LHCN-M2 (cell line): ENCODE measurements around the gene OR5H2. TPM values are rescaled to one million over a fixed set of nuclear protein-coding genes. Genes with fewer than 3 reads are reported as not detected.

Experiments used
- DNase-seq: peaks from one replicate; pipeline ENCODE4 v3.0.0-alpha.2; 2012; ENCODE audit warnings: low read depth
- total RNA-seq: library from RNA; depleted of rRNA; stranded (reverse); fragments of >200 nt; gene quantifications from 2 replicates; pipeline ENCODE4 v1.2.3, GENCODE V29; 2014; rRNA removed

Gene OR5H2
- total RNA-seq, 1 experiment from 2014 or later = not detected

DNA sequence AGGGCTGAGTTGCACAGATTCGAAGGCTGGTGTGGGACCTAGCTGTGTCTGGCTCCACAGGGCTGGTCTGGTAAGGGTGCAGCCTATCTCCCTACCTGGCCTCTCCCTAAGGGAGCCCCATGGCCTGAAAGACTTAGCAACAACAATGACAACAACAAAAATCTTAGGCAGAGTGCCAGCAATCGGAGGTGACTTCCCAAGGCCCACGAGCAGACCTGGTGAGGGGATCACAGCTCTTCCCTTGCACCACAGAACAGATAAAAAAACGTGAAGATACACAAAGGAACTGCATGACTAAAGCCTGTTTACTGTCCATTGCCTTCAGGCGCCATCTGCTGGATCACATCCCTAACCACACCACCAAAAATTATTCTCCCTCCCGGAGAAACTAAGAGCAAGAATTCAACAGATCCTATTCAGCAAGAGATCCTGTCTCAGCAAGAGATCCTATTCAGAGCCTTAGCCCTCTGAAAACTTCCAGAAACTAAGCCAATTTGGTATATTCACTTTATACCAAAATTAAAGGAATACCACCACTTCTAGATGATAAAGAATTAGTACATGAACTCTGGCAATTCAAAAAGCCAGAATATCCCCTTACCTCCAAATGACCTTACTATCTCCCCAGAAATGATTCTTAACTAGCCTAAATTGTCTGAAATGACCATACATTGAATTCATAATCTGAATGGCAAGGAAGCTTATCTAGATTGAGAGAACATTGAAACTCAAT is 47.3 kb downstream of the OR5H2 start:
- peak; percentile 20 for DNase-seq

DNA sequence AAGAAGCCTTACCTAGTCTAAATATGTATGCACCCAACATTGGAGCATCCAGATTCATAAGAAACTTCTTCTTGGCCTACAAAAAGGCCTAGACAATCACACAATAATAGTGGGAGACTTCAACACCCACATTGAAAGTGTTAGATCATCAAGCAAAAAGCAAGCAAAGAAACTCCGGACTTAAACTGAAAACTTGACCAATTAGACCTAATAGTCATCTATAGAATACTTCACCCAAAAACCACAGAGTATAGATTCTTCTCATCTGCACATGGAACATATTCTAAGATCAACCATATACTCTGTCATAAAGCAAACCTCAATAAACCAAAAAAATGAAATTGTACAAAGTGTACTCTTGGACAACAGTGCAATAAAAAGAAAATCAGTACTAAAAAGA is 49.0 kb downstream of the OR5H2 start:
- DNase-seq = no peak

Other genes with a start within 250 kb of the OR5H2 start
- gene GABRR3, start 247.2 kb upstream of the OR5H2 start, total RNA-seq = not detected in 2 replicates
- not detected in 2 replicates for gene OR5AC2, start 195.3 kb upstream of the OR5H2 start, total RNA-seq
- gene OR5H1, start 151.8 kb upstream of the OR5H2 start, total RNA-seq = not detected in 2 replicates
- gene OR5H14, start 135.0 kb upstream of the OR5H2 start, total RNA-seq = not detected in 2 replicates
- not detected in 2 replicates for gene OR5H15, start 115.8 kb upstream of the OR5H2 start, total RNA-seq
- not detected in 2 replicates for gene OR5H6, start 18.3 kb upstream of the OR5H2 start, total RNA-seq
- not detected in 2 replicates for gene OR5K4, start 71.3 kb downstream of the OR5H2 start, total RNA-seq
- not detected in 2 replicates for gene OR5K3, start 108.2 kb downstream of the OR5H2 start, total RNA-seq
- not detected in 2 replicates for gene OR5K1, start 180.7 kb downstream of the OR5H2 start, total RNA-seq
- gene OR5K2, start 215.2 kb downstream of the OR5H2 start, total RNA-seq = not detected in 2 replicates
- gene CLDND1, start 240.4 kb downstream of the OR5H2 start, total RNA-seq = 110 and 117 TPM in 2 replicates
- not detected in 2 replicates for gene GPR15, start 249.5 kb downstream of the OR5H2 start, total RNA-seq